HepG2 (cell line): Measurements from ENCODE around the gene KIRREL3. TPM values are rescaled to one million over a fixed set of nuclear protein-coding genes. Genes with fewer than 3 reads are reported as not detected.

Experiments used
- ATAC-seq: fragments of 200-7000 bp; cut with Tn5 transposase; 3 replicates; pipeline ENCODE4 v1.9.1; 2020; ENCODE audit warnings: mild to moderate bottlenecking, moderate library complexity
- BruUV-seq: library from RNA; stranded (reverse); fragments of 400-500 nt; replicated peaks from 2 replicates; lab custom pipeline; 2021; lab: Mats Ljungman, UMichigan
- CTCF ChIA-PET: fragments of 300-600 bp; formaldehyde crosslinking; extraction: SDS; loops from one replicate; lab custom pipeline; 2021; ENCODE audit warnings: low total read pairs, inconsistent platforms, low intra/inter-chr PET ratio; lab: Yijun Ruan, JAX
- POLR2A ChIA-PET: fragments of 350-600 bp; sonication (Branson Sonifier 250); formaldehyde crosslinking; loops from one replicate; lab custom pipeline; 2020; ENCODE audit warnings: antibody characterized with exemption, inconsistent platforms; lab: Yijun Ruan, JAX
- DNase-seq: peaks from one replicate; pipeline ENCODE4 v3.0.0-alpha.2; 2015; ENCODE audit warnings: low spot score
- FAIRE-seq: peaks from 3 replicates; lab custom pipeline; 2011; peaks lifted over from hg19 to GRCh38; lab: Jason Lieb, UNC
- H2AFZ ChIP-seq: one replicate; pipeline ENCODE4 v1.6.1; 2011; ENCODE audit warnings: low read length, inconsistent platforms
- H3K27ac ChIP-seq: fragments of 300-600 bp; 3 replicates; pipeline ENCODE4 v1.8.0; 2011; ENCODE audit warnings: mixed run types, mild to moderate bottlenecking, mixed read lengths, low read length, inconsistent platforms; ENCODE audit not compliant: insufficient read depth; ENCODE audit errors: extremely low read length
- H3K27me3 ChIP-seq, 2 experiments: fragments of 200-600 bp in 1 of 2; 2 replicates in 1 of 2; 3 replicates in 1 of 2; pipeline versions ENCODE4 v1.6.0 to v1.8.0; 2011; ENCODE audit warnings: low read length in 2 of 2, mild to moderate bottlenecking in 2 of 2, moderate library complexity in 2 of 2, inconsistent platforms in 1 of 2; ENCODE audit not compliant: insufficient read depth in 2 of 2, control insufficient read depth in 1 of 2
- H3K36me3 ChIP-seq, 2 experiments: fragments of 200-600 bp in 1 of 2; replicated peaks in 1 of 2; 2 replicates in 1 of 2; 3 replicates in 1 of 2; pipeline versions ENCODE4 v1.5.1 to v1.8.0; 2011; ENCODE audit warnings: low read length in 2 of 2, inconsistent platforms in 1 of 2; ENCODE audit not compliant: insufficient read depth in 2 of 2, control insufficient read depth in 1 of 2
- H3K4me1 ChIP-seq: 2 replicates; pipeline ENCODE4 v1.5.1; 2012; ENCODE audit warnings: low read length, inconsistent platforms; ENCODE audit not compliant: insufficient read depth
- H3K4me2 ChIP-seq: 2 replicates; pipeline ENCODE4 v1.6.0; 2011; ENCODE audit warnings: low read depth, low read length, inconsistent platforms
- H3K4me3 ChIP-seq, 3 experiments: fragments of 200-600 bp in 1 of 3; sonication (generic), shearing (Covaris generic) in 1 of 3; replicated peaks in 1 of 3; 2 replicates each; pipeline ENCODE4 v1.5.1; 2011 to 2016; ENCODE audit warnings: low read length in 3 of 3, inconsistent platforms in 2 of 3, low read depth in 2 of 3, mild to moderate bottlenecking in 2 of 3, control low read depth in 1 of 3, mixed read lengths in 1 of 3; ENCODE audit not compliant: insufficient read depth in 1 of 3
- H3K79me2 ChIP-seq: one replicate; pipeline ENCODE4 v1.6.1; 2011; ENCODE audit warnings: low read length, inconsistent platforms; ENCODE audit not compliant: insufficient read depth
- H3K9ac ChIP-seq: 2 replicates; pipeline ENCODE4 v1.6.0; 2011; ENCODE audit warnings: mild to moderate bottlenecking, low read depth, low read length, inconsistent platforms; ENCODE audit not compliant: insufficient read depth
- H3K9me3 ChIP-seq: 2 replicates; pipeline ENCODE4 v1.5.1; 2012; ENCODE audit warnings: mild to moderate bottlenecking, low read length
- H4K20me1 ChIP-seq: 2 replicates; pipeline ENCODE4 v1.6.0; 2011; ENCODE audit warnings: inconsistent platforms, mild to moderate bottlenecking, low read length, moderate library complexity; ENCODE audit not compliant: insufficient read depth
- GMEB2 ChIP-seq: IDR thresholded peaks from 2 replicates; pipeline ENCODE4 v1.6.1; 2016; ENCODE audit warnings: missing biosample characterization, missing genetic modification reagents, low read depth
- MBNL3 ChIP-seq: fragments of 250-450 bp; sonication (Bioruptor Pico); conservative IDR thresholded peaks from 2 replicates; pipeline ENCODE4 v1.8.0; 2022; ENCODE audit warnings: mild to moderate bottlenecking, inconsistent platforms
- NCOA5 ChIP-seq: sonication (generic); formaldehyde crosslinking; IDR thresholded peaks from 2 replicates; pipeline ENCODE4 v1.4.0; 2020; ENCODE audit warnings: missing genetic modification reagents
- TCF7L2 ChIP-seq: IDR thresholded peaks from 2 replicates; pipeline ENCODE4 v1.6.1; 2011; ENCODE audit warnings: mild to moderate bottlenecking, low read depth, low read length, moderate library complexity
- ZNF326 ChIP-seq: sonication (generic); formaldehyde crosslinking; IDR thresholded peaks from 2 replicates; pipeline ENCODE4 v1.4.0; 2020; ENCODE audit warnings: missing genetic modification reagents, borderline replicate concordance
- ZNF773 ChIP-seq: sonication (generic); formaldehyde crosslinking; IDR thresholded peaks from 2 replicates; pipeline ENCODE4 v1.4.0; 2020; ENCODE audit warnings: missing genetic modification reagents, borderline replicate concordance
- WGBS: methylation state at CpG from one replicate; pipeline ENCODE4 v1.1.6; 2017; ENCODE audit warnings: low lambda C conversion rate; 5-methylcytosine and 5-hydroxymethylcytosine counted together
- in situ Hi-C: cut with HindIII; loops from 2 replicates; pipeline ENCODE4 v1.10.0; 2017; ENCODE audit warnings: low pct_unique_long_range_greater_than_20kb; ENCODE audit not compliant: extremely low pct_ligation_motif_present
- intact Hi-C: fragments of 100-400 bp; cut with micrococcal nuclease; formaldehyde crosslinking; loops from one replicate; pipeline ENCODE4 v1.10.0; 2022; ENCODE audit not compliant: unreplicated experiment
- polyA plus RNA-seq, 8 experiments: library from polyadenylated mRNA; depleted of rRNA in 3 of 8; stranded (reverse) in 7 of 8; unstranded in 1 of 8; fragments of >200 nt; fragmentation: Illumina TruSeq in 4 of 8; extraction: Trizol in 4 of 8; gene quantifications; 2 replicates each; pipeline versions ENCODE4 v1.2.1 to v1.2.3, GENCODE V29; 2011 to 2016; ENCODE audit warnings: low read depth in 4 of 8, missing spikeins in 1 of 8, mixed read lengths in 1 of 8; ENCODE audit not compliant: insufficient read depth in 1 of 8
- total RNA-seq, 5 experiments: library from RNA; depleted of rRNA; stranded (reverse); fragments of >200 nt; fragmentation: Illumina TruSeq; extraction: Trizol; gene quantifications; 2 replicates each; pipeline ENCODE4 v1.2.3, GENCODE V29; 2016; ENCODE audit warnings: low read depth in 1 of 5

KIRREL3 gene
- total and polyA plus RNA-seq, 2 of the 13 experiments (the other 11 are each of a cell fraction or from before 2014, with no cell fraction given): not detected

- TF ChIP-seq MBNL3: no peak
- ChIA-PET POLR2A (no interaction called here), CTCF (no interaction called here)
- no peaks in the 10 kb centered on the region for H3K9me3 ChIP-seq
- H3K36me3 ChIP-seq: no peaks in the 10 kb centered on the region
- WGBS: 95% methylated on average over 8 of the region's 8 CpGs
- no peak for FAIRE-seq
- H3K4me1 ChIP-seq: no peaks in the 10 kb centered on the region
- intact Hi-C loops (no loop called here), in situ Hi-C loops (no loop called here)
- no peaks in the 10 kb centered on the region for H3K27me3 ChIP-seq
- no peak overlapping the region for H3K27ac ChIP-seq
- no peak overlapping the region for H3K9ac ChIP-seq
- no TSS peak for BruUV-seq
- no peak for DNase-seq
- no peak overlapping the region for H2AFZ ChIP-seq
- ATAC-seq: no peak
- H3K79me2 ChIP-seq: no peaks in the 10 kb centered on the region
- no peak overlapping the region for H3K4me2 ChIP-seq
- no peaks in the 10 kb centered on the region for H4K20me1 ChIP-seq
- H3K4me3 ChIP-seq: no peak overlapping the region
These were observed 614.4 kb downstream of the KIRREL3 start for GRCh38 chr11:126385991-126386728.

- no TSS peak for BruUV-seq
- H3K27me3 ChIP-seq: no peaks in the 10 kb centered on the region
- no peak for TF ChIP-seq ZNF326 (CRISPR knock-in tag)
- no peak for TF ChIP-seq NCOA5 (CRISPR knock-in tag)
- no peak for TF ChIP-seq ZNF773 (CRISPR knock-in tag)
- no peak for TF ChIP-seq TCF7L2
- TF ChIP-seq GMEB2 (CRISPR knock-in tag): no peak
- DNase-seq (no peak), FAIRE-seq (no peak), ATAC-seq (no peak; the same call in 2 of the 3 replicates)
- H3K36me3 ChIP-seq: no peaks in the 10 kb centered on the region
- no peaks in the 10 kb centered on the region for H3K4me1 ChIP-seq
- intact Hi-C loops: no loop called here
- H3K9ac ChIP-seq: no peak overlapping the region
- 95% methylated on average over 7 of the region's 9 CpGs for WGBS
- CTCF ChIA-PET: no interaction called here
- POLR2A ChIA-PET: no interaction called here
- no peak overlapping the region for H3K4me3 ChIP-seq
- no peak overlapping the region for H3K4me2 ChIP-seq
- H2AFZ ChIP-seq: no peak overlapping the region
- H3K9me3 ChIP-seq: no peaks in the 10 kb centered on the region
- in situ Hi-C loops: no loop called here
- no peaks in the 10 kb centered on the region for H4K20me1 ChIP-seq
- H3K27ac ChIP-seq: no peak overlapping the region
- H3K79me2 ChIP-seq: no peaks in the 10 kb centered on the region
These were observed 616.0 kb downstream of the KIRREL3 start for GRCh38 chr11:126384449-126385070.
